ENCODE measurements around the gene AACS. TPM values are rescaled to one million over a fixed set of nuclear protein-coding genes. Genes with fewer than 3 reads are reported as not detected.
"Not testable (repeated sequence)": the region's sequence is repeated elsewhere in the genome, so short reads cannot be mapped to it uniquely, and the experiment has no call there.

Gene AACS
- 10 to 100 TPM; 17.5 to 23.6 TPM for total RNA-seq
- long read RNA-seq, transcript AACS-201 (18 exons, 3,316 nt): major isoform, 13 of 24 reads
- long read RNA-seq, partial matches to known transcripts: 1 of 24 reads
- long read RNA-seq, other reads (novel, unspliced or antisense): 10 of 24 reads

DNA sequence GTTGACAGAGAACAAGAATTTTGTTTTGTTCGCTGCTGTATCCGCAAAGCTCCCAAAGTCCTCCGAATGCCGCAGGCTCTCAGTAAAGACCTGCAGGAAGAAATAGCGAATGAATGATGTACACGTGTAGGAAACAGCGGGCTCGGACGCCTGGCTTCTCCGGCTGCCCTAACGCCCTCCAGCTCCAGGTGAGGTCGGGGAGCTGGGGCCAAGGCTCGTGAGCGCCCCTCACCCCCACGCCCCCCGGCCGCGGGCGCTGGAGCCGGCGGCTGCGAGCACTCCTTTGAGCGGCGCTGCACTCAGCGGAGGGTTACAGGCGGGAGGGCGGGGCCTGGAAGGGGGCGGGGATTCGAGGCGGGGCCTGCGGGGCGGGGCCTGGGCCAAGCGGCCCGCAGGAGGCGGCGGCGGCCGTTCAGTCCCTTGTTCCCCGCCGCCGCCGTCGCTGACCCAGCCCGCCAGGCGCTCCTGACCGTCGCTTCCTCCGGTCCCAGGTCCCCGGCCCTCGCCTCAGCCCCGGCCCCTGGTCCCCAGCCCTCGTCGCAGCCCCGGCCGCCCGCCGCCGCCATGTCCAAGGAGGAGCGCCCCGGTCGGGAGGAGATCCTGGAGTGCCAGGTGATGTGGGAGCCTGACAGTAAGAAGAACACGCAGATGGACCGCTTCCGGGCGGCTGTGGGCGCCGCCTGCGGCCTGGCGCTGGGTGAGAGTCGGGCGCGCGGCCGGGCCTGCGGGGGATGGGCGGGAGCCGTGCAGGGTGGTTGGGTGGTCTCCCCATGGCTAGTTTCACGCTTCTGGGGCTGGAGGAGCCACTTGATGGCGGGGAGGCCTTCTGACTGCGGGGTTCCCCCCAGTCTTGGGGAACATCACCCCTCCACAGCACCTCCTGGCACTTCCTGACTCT is at the start of gene AACS:
Gene AACS, plus strand, starts transcription at position 415 of the 898 bp plus-strand sequence. Its CDS starts 150 bp downstream, at position 565.
- ATAC-seq: peak; percentile 97 to 98
- peak; percentile 81 for DNase-seq
- intact Hi-C loops (cut with DNase I): loop anchor here in 1 of 2 donors (2.0 kb wide), 1 partner anchor 14 kb away; no protein-coding TSS in a partner anchor

GRCh38 chr12:125015680-125016310 is 49.4 kb upstream of the AACS start:
- intact Hi-C loops (cut with DNase I): no loop called here
- no peak for ATAC-seq
- no peak for DNase-seq

DNA sequence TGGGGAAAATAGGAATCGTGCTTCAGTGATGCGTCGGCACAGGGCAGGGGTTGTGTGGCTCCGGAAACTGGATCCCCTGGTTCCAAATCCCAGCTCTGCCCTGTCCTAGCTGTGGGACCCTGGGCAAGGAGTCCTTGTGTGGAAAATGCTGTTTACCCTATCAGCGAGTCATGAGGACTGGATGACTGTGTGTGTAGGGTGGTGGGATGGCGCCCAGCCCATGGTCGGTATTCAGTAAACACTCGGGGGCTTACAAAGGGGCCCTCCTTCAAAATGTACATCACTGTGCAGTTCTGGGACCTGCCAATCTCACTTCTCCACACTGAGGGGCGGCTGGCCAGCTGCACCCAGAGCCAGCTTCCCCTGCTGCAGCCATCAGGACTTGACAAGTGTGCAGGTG is 47.4 kb upstream of the AACS start:
- ATAC-seq (no peak), DNase-seq (no peak)
- intact Hi-C loops (cut with DNase I): no loop called here

- DNase-seq (no peak), ATAC-seq (no peak)
- intact Hi-C loops (cut with DNase I): no loop called here
Measured at GRCh38 chr12:125018356-125018755, 46.9 kb upstream of the AACS start.

GRCh38 chr12:125021096-125021495 is 44.1 kb upstream of the AACS start:
- ATAC-seq: no peak
- no peak for DNase-seq
- intact Hi-C loops (cut with DNase I): no loop called here

DNA sequence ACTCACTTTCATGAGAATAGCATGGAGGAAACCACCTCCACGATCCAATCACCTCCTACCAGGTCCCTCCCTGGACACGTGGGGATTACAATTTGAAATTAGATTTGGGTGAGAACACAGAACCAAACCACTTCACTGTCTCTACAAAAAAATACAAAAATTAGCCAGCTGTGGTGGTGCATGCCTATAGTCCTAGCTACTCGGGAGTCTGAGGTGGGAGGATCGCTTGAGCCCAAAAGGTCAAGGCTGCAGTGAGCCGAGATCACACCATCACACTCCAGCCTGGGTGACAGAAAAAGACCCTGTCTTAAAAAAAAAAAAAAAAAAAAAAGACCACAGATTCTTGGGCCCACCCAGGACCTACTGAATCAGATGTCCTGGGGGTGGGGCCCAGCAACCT is 43.5 kb upstream of the AACS start:
- intact Hi-C loops (cut with DNase I): no loop called here
- DNase-seq (no peak), ATAC-seq (no peak)

DNA sequence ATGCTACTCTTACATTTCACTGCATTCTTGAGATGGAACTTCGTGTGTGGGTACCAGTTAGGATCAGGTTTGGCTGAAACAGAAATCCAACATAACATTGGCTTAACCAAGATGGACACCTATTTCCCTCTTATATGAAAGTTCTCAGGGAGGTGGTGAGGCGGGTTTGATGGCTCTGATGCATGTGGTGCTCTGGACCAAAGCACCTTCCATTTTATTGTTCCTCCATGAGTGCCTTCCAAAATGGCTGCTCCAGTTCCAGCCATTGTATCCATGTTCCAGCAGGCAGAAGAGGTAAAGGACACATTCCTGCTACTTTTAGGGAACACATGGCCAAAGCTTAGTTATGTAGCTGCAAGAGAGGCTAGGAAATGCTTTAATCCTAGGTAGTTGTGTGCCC is 42.2 kb upstream of the AACS start:
- no peak for DNase-seq
- intact Hi-C loops (cut with DNase I): no loop called here
- no peak for ATAC-seq

DNA sequence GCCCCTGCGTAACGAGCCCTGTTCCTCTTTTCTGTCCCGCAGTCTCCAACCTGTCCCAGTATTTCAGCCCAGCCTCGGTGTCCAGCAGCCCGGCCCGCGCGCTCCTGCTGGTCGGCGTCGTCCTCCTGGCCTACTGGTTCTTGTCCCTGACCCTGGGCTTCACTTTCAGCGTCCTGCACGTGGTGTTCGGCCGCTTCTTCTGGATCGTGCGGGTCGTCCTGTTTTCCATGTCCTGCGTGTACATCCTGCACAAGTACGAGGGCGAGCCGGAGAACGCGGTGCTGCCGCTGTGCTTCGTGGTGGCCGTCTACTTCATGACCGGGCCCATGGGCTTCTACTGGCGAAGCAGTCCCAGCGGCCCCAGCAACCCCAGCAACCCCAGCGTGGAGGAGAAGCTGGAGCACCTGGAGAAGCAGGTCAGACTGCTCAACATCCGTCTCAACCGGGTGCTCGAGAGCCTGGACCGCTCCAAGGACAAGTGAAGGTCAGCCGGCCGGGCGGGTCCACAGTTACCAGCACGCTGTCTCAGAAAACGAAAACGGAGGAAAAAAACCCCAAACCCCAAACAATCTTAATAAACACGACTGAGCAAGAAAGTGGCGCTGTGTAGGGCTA is 40.2 kb upstream of the AACS start:
- intact Hi-C loops (cut with DNase I): no loop called here
- ATAC-seq (no peak), DNase-seq (no peak)

DNA sequence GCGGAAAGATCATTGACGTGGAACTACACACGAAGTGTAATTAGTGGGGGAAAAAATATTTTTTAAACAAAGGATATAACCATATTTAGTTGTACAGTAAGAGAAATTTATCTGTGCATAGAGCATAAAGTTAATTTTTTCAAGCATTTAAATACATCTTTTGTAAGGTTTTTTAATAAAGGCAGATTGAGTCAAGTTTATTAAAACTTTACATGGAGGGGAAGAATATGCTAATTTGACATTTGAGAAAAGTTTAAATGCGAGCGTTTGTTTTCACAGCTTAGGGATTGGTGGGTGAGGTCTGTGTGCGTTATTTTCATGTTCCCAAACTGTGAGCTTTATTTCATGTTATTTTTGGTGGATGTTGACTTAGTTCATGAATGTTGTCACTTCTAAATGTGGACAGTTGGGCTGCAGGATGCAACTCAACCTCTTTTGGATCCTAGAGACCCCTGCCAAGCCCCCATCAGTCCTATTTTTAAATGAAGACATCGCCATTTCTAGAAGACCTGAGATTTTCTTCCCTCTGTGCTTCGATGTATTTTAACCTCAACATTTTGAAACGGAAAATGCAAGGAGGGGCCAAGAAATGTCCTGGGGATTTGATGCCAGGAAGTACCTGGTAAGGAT is 39.5 kb upstream of the AACS start:
- intact Hi-C loops (cut with DNase I): no loop called here
- no peak for ATAC-seq
- no peak for DNase-seq

- no peak for ATAC-seq
Measured at GRCh38 chr12:125028106-125028505, 37.1 kb upstream of the AACS start.

DNA sequence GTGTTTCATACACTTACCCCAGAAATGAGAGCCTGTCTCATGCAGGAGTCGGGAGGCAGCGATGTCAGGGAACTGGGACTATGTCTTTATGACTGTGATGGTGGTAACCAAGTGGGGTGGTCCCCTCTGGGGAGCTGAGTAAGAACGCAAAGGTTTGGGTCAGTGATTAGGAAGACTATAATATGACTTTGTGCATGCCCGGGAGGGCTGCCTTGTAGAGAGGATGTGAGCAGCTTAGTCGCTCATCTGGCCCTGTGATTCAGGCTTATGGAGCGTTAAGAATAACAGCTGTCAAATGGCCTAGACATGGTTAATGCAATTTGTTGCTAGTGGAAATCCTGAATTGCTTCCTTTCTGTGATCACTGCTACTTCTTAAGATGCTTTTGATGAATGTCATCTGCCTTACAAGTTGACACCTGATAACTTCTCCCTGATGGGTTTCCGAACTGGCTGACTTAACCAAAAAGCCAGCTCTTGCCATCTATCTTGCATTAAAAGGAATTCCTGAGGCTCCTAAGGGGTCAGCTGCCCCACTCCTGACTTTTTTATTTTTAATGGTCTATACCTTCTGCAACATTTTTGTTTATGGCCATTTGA is 35.4 kb upstream of the AACS start:
- intact Hi-C loops (cut with DNase I): no loop called here
- ATAC-seq: no peak

More at GRCh38 chr12:125028106-125028505, 37.1 kb upstream of the AACS start:
- intact Hi-C loops (cut with DNase I): no loop called here
- no peak for DNase-seq

GRCh38 chr12:125031471-125031870 is 33.8 kb upstream of the AACS start:
- ATAC-seq; intact Hi-C loops (cut with DNase I); DNase-seq: not testable (repeated sequence)

More for the DNA sequence above, 35.4 kb upstream of the AACS start:
- no peak for DNase-seq

- DNase-seq (no peak), ATAC-seq (no peak)
- intact Hi-C loops (cut with DNase I): no loop called here
Measured at GRCh38 chr12:125032466-125033152, 32.6 kb upstream of the AACS start.

DNA sequence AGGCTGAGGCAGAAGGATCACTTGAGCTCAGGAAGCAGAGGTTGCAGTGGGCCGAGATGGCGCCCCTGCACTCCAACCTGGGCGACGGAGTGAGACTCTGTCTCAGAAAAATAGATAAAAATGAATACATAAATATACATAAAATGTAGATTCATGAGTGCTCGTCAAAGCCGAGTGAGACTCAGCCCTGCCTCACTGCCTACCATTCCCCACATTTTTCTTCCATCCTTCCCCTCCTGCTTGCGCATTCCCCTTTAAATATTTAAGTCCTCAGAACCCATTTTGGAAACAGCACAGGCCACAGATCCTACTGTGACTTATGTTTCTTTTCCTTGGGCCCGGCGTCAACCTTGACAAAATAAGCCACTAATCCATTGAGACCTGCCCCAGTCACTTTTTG is 31.9 kb upstream of the AACS start:
- no peak for ATAC-seq
- no peak for DNase-seq
- intact Hi-C loops (cut with DNase I): no loop called here

- intact Hi-C loops (cut with DNase I): no loop called here
- DNase-seq: no peak
- no peak for ATAC-seq
Measured at GRCh38 chr12:125038976-125039625, 26.1 kb upstream of the AACS start.

GRCh38 chr12:125049093-125049458 is 16.2 kb upstream of the AACS start:
- no peak for ATAC-seq
- intact Hi-C loops (cut with DNase I): no loop called here

GRCh38 chr12:125050446-125050845 is 14.8 kb upstream of the AACS start:
- no peak for DNase-seq
- peak in 1 of 2 donors; percentile 21 for ATAC-seq
- intact Hi-C loops (cut with DNase I): loop anchor here in 1 of 2 donors (2.0 kb wide), 1 partner anchor 14 kb away; the partner anchor contains the start of gene AACS

More at GRCh38 chr12:125049093-125049458, 16.2 kb upstream of the AACS start:
- no peak for DNase-seq

GRCh38 chr12:125050868-125051267 is 14.4 kb upstream of the AACS start:
- ATAC-seq (no peak), DNase-seq (no peak)
- intact Hi-C loops (cut with DNase I): loop anchor here in 1 of 2 donors (2.0 kb wide), 1 partner anchor 14 kb away; the partner anchor contains the start of gene AACS
